NCI-H526 treated with DMSO at 0.1 percent for 48 hours (cell line): ENCODE measurements around the gene SLC24A1.

Source experiments
- DNase-seq: peaks from one replicate; lab custom pipeline; 2025; lab: John Stamatoyannopoulos, UW

Gene SLC24A1

DNA sequence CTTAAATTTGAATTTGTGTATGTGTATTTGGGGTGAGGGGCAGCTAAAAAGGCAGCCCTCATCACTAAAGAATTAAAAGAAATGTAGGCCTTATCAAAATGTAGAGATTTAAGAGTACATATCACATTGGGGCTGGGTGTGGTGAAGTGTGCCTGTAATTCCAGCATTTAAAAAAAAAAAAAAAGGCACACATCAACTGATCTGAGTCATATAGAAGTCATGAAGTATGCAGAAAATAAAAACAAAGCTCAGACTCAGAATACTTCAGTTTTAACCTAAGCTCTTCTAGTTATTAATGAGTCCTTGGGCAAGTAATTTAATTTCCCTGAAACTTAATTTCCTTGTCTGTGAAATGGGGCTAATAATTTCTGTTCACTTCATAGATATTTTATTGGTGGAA, 31.6 kb downstream of the SLC24A1 start:
- no peak for DNase-seq

DNA sequence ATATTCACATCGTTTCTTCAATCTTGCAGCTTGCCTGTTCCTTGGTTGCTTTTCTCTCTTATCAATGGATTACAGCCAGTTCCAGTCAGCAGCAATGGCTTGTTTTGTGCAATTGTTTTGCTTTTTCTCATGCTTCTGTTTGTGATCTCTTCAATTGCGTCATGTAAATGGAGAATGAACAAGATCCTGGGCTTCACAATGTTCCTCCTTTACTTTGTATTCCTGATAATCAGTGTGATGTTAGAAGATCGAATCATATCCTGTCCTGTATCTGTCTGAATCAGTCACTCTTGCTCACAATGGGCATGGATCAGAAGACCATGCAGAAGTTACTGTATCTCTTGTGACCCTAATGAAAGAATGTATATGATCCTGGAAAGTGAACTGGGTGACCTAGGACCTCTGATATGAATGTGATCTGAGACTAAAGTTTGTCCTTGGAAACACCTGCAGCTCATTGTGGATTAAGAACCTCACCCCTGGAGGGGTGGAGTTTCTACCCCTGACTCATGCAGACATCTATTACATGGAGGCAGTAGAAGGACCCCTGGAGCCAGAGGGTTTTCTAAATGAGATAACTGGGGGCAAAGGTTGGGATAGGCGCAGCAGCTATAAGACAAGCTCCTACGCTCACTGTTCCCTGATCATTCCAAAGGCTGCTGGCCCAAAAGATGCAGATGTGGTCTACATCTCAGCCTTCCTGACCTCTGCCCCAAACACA, 32.2 kb downstream of the SLC24A1 start:
- DNase-seq, result no peak

GRCh38 chr15:65655026-65655425, 33.3 kb downstream of the SLC24A1 start:
- no peak for DNase-seq

DNA sequence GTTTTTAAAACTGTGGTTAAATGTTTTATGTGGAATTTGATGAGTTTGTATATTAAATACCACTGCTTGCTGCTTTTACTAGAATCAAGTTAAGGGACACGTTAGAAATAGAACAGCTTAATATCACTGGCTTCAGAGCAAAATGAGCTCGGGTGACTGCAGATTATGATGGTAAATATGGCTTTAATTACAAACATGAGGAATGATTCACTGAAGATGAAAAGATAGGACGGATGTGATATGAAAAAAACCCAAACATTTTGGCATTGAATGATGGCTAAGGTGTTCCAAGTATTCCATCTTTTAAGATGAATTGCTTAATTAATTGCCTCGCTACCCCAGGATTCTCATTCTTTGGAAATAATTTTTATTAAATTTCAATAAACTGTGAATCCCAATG, 33.7 kb downstream of the SLC24A1 start:
- no peak for DNase-seq

DNA sequence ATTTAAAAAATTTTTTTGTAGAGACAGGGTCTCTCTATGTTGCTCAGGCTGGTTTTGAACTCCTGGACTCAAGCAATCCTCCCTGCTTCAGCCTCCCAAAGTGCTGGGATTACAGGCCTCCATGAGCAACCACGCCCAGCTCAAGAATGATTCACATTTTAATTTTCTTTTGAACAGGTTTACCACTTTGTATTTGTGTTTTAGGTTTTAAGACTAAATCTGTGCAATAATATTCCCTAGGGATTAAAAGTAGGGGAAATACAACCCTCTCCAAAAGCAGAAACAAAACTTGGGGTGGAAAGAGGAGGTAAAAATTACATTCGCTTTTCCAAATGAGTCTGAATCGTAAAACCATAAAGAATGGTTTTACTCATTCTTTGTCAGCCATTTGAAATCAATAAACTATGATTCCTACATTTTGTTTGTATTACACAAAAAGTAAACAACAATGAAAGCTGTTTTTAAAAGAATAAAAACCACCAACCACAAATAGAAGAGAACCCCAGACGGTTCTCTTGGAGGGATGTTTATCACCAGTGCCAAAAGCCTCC, 37.8 kb downstream of the SLC24A1 start:
- no peak for DNase-seq

DNA sequence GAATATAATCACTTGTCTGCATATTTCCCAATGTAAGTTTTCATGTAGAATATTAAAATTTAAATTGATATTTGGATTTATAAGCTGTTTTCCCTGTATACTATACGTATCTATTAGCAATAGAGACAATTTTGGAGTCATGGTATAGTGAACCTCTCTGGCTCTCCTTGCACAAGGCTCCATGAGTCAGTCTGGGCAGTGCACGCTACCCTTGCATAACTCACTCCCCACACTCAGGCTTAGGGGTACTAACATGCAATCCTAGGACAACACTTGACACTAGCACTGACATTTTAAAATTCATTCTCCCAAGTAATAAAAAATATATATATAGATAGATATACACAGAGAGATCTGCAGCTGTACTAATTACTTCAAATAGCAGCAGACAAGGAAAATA, 39.2 kb downstream of the SLC24A1 start:
- DNase-seq, result no peak

DNA sequence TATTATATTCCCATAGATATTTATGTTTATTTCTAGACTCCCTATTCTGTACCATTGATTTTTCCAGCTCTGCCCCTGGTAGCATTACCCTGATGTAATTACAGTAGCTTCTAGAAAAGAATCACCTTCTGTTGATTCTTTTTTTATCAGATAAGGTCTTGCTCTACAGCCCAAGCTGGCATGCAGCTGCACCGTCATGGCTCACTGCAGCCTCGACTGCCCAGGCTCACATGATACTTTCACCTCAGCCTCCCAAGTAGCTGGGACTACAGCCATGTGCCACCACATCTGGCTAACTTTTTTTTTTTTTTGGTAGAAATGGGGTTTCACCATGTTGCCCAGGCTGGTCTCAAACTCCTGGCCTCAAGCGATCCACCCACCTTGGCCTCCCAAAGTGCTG, 41.8 kb downstream of the SLC24A1 start:
- DNase-seq, result no peak

DNA sequence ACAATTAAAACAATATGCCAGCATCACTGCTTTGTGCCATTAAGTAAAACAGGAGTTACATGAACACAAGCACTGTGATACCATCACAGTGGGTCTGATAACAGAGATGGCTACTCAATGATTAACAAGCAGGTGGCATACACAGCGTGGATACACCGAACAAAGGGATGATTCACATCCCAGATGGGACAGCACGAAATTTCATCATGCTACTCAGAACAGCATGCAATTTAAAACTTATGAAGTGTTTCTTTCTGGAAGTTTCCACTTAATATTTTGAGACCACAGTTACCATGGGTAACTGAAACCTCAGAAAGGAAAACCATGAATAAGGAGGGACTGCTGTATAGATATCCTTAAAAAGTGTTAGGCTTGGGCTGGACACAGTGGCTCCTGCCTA, 44.5 kb downstream of the SLC24A1 start:
- DNase-seq, result no peak

DNA sequence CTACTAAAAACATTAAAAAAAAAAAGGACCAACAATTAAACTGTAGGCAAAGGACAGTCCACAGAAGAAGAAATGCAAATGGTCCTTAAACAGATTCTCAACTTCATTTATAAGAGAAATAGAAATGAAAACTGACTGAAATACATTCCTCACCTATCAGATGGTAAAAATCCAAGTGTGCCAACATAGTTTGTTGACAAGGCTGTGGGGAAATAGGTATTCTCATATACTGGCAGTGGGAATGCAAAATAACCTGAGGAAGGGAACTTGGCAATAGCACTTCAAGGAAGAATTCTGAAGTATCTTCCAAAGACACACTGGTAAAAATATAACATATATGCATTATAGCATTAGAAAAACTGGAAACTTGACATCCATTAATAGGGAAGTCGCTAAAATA, 53.8 kb downstream of the SLC24A1 start:
- no peak for DNase-seq

DNA sequence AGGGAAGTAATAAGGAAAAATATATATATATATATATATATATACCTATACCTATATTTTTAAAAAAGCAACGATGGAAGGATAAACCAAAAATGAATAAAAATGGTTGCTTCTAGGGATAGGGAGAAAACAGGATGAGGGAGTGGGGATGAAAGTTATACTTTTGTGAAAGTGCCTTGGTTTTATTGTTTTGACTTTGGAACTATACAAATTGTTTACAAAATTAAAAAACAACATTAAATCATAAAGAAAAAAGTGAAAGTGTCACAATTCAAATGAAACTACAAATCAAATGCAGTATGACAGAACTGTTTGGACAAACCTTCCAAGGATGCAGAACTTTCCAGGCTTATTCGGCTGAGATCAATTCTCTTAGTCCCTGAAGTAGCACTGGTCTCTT, 54.4 kb downstream of the SLC24A1 start:
- no peak for DNase-seq

- no peak for DNase-seq
Measured at GRCh38 chr15:65680544-65680943, 58.8 kb downstream of the SLC24A1 start.

DNA sequence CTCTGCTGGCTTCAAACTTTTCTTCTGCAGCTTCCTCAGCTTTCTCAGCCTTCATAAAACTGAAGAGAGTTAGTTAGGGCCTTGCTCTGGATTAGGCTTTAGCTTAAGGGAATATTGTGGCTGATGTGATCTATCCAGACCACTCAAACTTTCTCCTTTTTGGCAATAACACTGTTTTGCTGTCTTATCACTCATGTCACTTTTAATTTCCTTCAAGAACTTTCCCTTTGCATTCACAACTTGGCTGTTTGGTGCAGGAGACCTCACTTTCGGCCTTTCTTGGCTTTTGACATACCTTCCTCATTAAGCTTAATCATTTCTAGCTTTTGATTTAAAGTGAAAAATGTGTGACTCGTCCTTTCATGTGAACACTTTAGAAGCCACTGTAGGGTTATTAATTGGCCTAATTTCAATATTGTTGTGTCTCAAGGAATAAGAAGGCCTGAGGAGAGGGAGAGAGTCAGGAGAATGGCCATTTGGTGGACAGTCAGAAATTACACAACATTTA, 60.7 kb downstream of the SLC24A1 start:
- DNase-seq, result no peak

GRCh38 chr15:65688462-65688861, 66.7 kb downstream of the SLC24A1 start:
- no peak for DNase-seq

GRCh38 chr15:65690173-65690572, 68.4 kb downstream of the SLC24A1 start:
- no peak for DNase-seq

- DNase-seq, result no peak
Measured at GRCh38 chr15:65690778-65691177, 69.0 kb downstream of the SLC24A1 start.

DNA sequence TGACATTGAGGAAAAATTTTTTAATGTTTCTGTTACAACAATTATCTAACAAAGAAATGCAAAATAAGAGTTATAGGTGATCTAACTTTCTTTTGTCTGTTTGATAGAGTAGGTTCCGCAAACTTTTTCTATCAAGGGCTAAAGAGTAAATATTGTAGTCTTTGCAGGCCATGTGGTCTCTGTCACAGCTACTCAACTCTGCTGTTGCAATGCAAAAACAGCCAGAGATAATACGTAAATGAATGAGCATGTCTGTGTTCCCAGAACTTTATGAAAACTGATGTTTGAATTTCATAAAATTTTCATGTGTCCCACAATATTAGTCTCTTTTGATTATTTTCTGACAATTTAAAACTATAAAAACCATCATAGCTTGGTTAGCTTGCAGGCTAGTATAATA, 73.3 kb downstream of the SLC24A1 start:
- no peak for DNase-seq
